Natural killer cell (primary cell): ENCODE results near the gene CDKAL1. TPM values are rescaled to one million over a fixed set of nuclear protein-coding genes. Genes with fewer than 3 reads are reported as not detected.
"Not testable (repeated sequence)": the region's sequence is repeated elsewhere in the genome, so short reads cannot be mapped to it uniquely, and the experiment has no call there.

Experiments used
- ATAC-seq, 3 donors: fragments of 150-1000 bp in 2 of 3; fragments of 200-7000 bp in 1 of 3; cut with Tn5 transposase; 1 replicate in 1 of 3; 2 replicates in 2 of 3; pipeline ENCODE4 v1.10.0; 2021; ENCODE audit warnings: mild to moderate bottlenecking in 2 of 3, moderate library complexity in 2 of 3
- DNase-seq, 2 donors: peaks; one replicate each; pipeline versions ENCODE4 v3.0.0 to v3.0.0-alpha.2; 2013 to 2021; ENCODE audit warnings: mixed read lengths in 1 of 2
- H3K27ac ChIP-seq: one replicate; pipeline ENCODE4 v1.5.1; 2013; ENCODE audit warnings: mild to moderate bottlenecking, low read length
- H3K27me3 ChIP-seq: one replicate; pipeline ENCODE4 v1.6.1; 2013; ENCODE audit warnings: low read length; ENCODE audit not compliant: control insufficient read depth, insufficient read depth
- H3K36me3 ChIP-seq: one replicate; pipeline ENCODE4 v1.6.1; 2013; ENCODE audit warnings: low read length; ENCODE audit not compliant: control insufficient read depth, insufficient read depth
- H3K4me1 ChIP-seq: one replicate; pipeline ENCODE4 v1.6.1; 2013; ENCODE audit warnings: low read length; ENCODE audit not compliant: control insufficient read depth, insufficient read depth
- H3K4me3 ChIP-seq: one replicate; pipeline ENCODE4 v1.5.1; 2013; ENCODE audit warnings: low read length
- H3K9me3 ChIP-seq: one replicate; pipeline ENCODE4 v1.6.1; 2013; ENCODE audit warnings: low read length; ENCODE audit not compliant: control insufficient read depth, insufficient read depth
- H3K27ac Mint-ChIP-seq, 2 donors: one replicate each; pipeline ENCODE4 v1.8.0; 2022; ENCODE audit warnings: mild to moderate bottlenecking in 2 of 2, mixed read lengths in 2 of 2, moderate library complexity in 1 of 2
- H3K27me3 Mint-ChIP-seq, 2 donors: one replicate each; pipeline ENCODE4 v1.8.0; 2022; ENCODE audit warnings: low read depth in 2 of 2, mixed read lengths in 2 of 2
- H3K36me3 Mint-ChIP-seq: one replicate; pipeline ENCODE4 v1.8.0; 2022; ENCODE audit warnings: mixed read lengths
- H3K4me1 Mint-ChIP-seq, 2 donors: one replicate each; pipeline ENCODE4 v1.8.0; 2022; ENCODE audit warnings: mixed read lengths in 2 of 2
- H3K4me3 Mint-ChIP-seq: one replicate; pipeline ENCODE4 v1.8.0; 2022; ENCODE audit warnings: mild to moderate bottlenecking, moderate library complexity, mixed read lengths
- H3K9me3 Mint-ChIP-seq, 2 donors: one replicate each; pipeline ENCODE4 v1.8.0; 2022; ENCODE audit warnings: mixed read lengths in 2 of 2
- WGBS: methylation state at CpG from one replicate; pipeline ENCODE4 v1.1.7; 2013; ENCODE audit warnings: missing lambda C conversion rate; ENCODE audit not compliant: insufficient coverage; 5-methylcytosine and 5-hydroxymethylcytosine counted together
- intact Hi-C: fragments of 100-400 bp; cut with micrococcal nuclease; formaldehyde crosslinking; loops from one replicate; pipeline ENCODE4 v1.14.2; 2022
- total RNA-seq, 4 donors: library from RNA; stranded (reverse); fragments of 120-200 nt in 1 of 4; gene quantifications; one replicate each; pipeline versions ENCODE4 v1.2.3 to v1.2.4, GENCODE V29; 2013 to 2022
- TF ChIP-seq, protein P1 (sequence below): fragments of 200-600 bp; IDR thresholded peaks from one replicate; pipeline ENCODE4 v1.8.0; 2022; ENCODE audit warnings: antibody characterized with exemption

CDKAL1 gene
- total RNA-seq, 3 donors from 2014 or later (not counting 1 experiment from before 2014, with no cell fraction given) = 26.0 to 32.8 (median 28.9) TPM

DNA sequence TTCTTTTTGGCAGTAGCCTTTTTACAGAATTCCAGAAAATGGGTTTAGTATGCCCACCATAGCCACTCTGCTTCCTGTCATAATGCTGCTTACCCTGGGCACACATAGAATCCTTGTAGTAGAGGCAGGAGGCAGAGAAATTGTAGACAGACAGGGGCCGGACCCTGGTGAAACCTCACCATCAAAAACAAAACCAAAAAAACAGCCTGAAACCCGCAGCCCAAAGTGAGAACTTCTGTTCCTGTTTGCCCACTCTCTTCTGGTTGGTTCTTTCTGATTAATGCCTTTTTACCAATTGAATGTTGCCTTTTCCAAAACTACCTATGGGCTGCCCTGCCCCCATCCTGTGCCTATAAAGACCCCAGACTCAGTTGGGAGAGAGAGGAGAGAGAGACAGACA, 188.2 kb downstream of the CDKAL1 start:
- Histone ChIP-seq H3K36me3 (no peaks in the 10 kb centered on the region), H3K27ac (no peak overlapping the region), H3K4me3 (no peak overlapping the region), H3K27me3 (no peaks in the 10 kb centered on the region), H3K9me3 (no peaks in the 10 kb centered on the region), H3K4me1 (peaks cover 10% of the 10 kb centered on the region)
- Mint-ChIP-seq H3K4me3 (peak overlapping the region; percentile 9), H3K27ac (peak overlapping the region in 1 of 2 donors; percentile 59), H3K27me3 (no peaks in the 10 kb centered on the region), H3K4me1 (peaks cover 43 to 45% of the 10 kb centered on the region in 2 donors), H3K36me3 (no peaks in the 10 kb centered on the region), H3K9me3 (no peaks in the 10 kb centered on the region)
- intact Hi-C loops = no loop called here
- ATAC-seq (peak in 1 of 3 donors; percentile 56), DNase-seq (no peak)
- TF ChIP-seq, protein P1, sequence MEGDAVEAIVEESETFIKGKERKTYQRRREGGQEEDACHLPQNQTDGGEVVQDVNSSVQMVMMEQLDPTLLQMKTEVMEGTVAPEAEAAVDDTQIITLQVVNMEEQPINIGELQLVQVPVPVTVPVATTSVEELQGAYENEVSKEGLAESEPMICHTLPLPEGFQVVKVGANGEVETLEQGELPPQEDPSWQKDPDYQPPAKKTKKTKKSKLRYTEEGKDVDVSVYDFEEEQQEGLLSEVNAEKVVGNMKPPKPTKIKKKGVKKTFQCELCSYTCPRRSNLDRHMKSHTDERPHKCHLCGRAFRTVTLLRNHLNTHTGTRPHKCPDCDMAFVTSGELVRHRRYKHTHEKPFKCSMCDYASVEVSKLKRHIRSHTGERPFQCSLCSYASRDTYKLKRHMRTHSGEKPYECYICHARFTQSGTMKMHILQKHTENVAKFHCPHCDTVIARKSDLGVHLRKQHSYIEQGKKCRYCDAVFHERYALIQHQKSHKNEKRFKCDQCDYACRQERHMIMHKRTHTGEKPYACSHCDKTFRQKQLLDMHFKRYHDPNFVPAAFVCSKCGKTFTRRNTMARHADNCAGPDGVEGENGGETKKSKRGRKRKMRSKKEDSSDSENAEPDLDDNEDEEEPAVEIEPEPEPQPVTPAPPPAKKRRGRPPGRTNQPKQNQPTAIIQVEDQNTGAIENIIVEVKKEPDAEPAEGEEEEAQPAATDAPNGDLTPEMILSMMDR = no peak
- WGBS = 40% methylated on average over 2 of the region's 2 CpGs

DNA sequence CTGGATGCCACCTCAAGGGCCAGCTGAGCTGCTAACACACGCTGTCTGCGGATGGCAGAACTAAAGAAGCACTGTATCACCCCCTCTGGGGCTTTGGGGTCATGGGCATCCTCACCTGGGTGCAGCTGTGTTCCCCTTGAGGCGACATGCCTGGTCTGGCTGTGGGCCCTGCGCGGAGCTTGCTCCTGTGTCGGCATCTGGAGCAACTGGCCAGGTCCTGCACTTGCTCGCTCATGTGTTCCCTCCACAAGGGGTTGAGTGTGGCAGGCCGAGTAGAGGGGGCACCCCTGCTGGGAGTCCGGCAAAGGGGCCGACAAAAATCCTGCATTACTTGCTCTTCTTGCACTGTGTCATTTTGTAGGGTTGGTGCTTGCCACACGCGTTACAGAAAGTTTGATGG, 189.0 kb downstream of the CDKAL1 start:
- Mint-ChIP-seq H3K4me1 (peaks cover 38 to 40% of the 10 kb centered on the region in 2 donors), H3K36me3 (no peaks in the 10 kb centered on the region), H3K4me3 (no peak overlapping the region), H3K27ac (no peak overlapping the region), H3K27me3 (no peaks in the 10 kb centered on the region), H3K9me3 (no peaks in the 10 kb centered on the region)
- DNase-seq (no peak), ATAC-seq (no peak)
- Histone ChIP-seq H3K36me3 (no peaks in the 10 kb centered on the region), H3K27me3 (no peaks in the 10 kb centered on the region), H3K4me3 (no peak overlapping the region), H3K4me1 (peaks cover 10% of the 10 kb centered on the region), H3K27ac (no peak overlapping the region), H3K9me3 (no peaks in the 10 kb centered on the region)
- TF ChIP-seq, protein P1 = no peak
- intact Hi-C loops = no loop called here
- WGBS = 97% methylated on average over 12 of the region's 12 CpGs

DNA sequence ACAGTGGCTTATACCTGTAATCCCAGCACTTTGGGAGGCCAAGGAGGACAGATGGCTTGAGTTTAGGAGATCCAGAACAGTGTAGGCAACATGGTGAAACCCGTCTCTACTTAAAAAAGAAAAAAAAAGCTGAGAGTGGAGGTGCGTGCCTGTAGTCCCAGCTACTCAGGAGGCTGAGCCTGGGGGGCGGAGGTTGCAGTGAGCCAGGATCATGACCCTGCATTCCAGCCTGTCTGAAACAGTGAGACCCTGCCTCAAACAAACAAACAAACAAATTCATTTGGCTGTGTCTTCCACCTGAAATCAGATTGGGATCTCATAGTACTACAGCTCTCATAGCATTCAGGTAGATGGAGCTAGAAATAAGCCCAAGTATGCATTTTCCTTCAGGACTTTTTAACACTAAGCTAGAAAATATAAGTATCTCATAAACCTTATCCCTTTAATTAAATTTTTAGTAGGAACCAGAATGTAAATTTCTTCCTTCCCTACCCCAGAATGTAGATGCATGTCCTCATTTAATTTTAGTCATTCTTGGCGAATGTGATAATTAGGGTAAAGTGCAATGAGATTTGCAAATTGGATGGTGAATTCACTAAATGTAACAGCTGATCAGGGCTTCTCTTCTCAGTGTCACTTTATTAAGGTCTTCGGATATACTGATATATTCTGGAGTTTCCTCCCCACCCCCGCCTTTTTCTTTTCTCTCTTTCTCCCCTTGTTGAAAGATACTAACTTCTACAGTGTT, 190.4 kb downstream of the CDKAL1 start:
- TF ChIP-seq, protein P1 = no peak
- Mint-ChIP-seq H3K36me3 (no peaks in the 10 kb centered on the region), H3K27ac (no peak overlapping the region), H3K4me1 (peaks cover 28 to 29% of the 10 kb centered on the region in 2 donors), H3K27me3 (no peaks in the 10 kb centered on the region), H3K9me3 (no peaks in the 10 kb centered on the region), H3K4me3 (no peak overlapping the region)
- Histone ChIP-seq H3K27me3 (no peaks in the 10 kb centered on the region), H3K27ac (no peak overlapping the region), H3K4me3 (no peak overlapping the region), H3K36me3 (no peaks in the 10 kb centered on the region), H3K9me3 (no peaks in the 10 kb centered on the region), H3K4me1 (peaks cover 10% of the 10 kb centered on the region)
- no peak for ATAC-seq
- WGBS = 75% methylated on average over 4 of the region's 6 CpGs
- intact Hi-C loops = no loop called here
- no peak for DNase-seq

DNA sequence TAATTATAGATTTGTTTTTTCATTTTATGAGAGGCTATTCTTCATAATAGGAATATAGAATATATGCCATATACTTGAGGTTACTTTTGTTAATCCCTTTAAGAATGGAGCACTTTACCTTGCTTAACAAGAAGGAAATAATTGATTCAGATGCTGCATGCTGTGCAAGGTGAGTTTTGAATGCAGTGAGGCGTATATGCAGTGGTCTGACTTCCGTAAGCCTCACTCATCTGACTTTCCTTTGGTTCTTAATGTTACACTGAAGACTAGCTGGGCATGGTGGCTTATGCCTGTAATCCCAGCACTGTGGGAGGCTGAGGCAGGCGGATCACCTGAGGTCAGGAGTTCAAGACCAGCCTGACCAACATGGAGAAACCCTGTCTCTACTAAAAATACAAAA, 191.0 kb downstream of the CDKAL1 start:
- H3K9me3 ChIP-seq, H3K4me3 Mint-ChIP-seq, H3K4me3 ChIP-seq, H3K27me3 ChIP-seq, H3K27me3 Mint-ChIP-seq, H3K27ac ChIP-seq, H3K36me3 Mint-ChIP-seq, H3K9me3 Mint-ChIP-seq, H3K27ac Mint-ChIP-seq, H3K36me3 ChIP-seq, DNase-seq, intact Hi-C loops, ATAC-seq, H3K4me1 ChIP-seq: not testable (repeated sequence)
- H3K4me1 Mint-ChIP-seq = peaks cover 22 to 23% of the 10 kb centered on the region in 2 donors
- WGBS = 98% methylated on average over 3 of the region's 3 CpGs
